Keratinocyte (primary cell): ENCODE results near the gene CD24.

Experiments used
- EZH2 ChIP-seq: IDR thresholded peaks from one replicate; pipeline ENCODE4 v1.6.1; 2012; ENCODE audit warnings: inconsistent platforms, mild to moderate bottlenecking, low read length, moderate library complexity
- TF ChIP-seq, protein P1 (sequence below), 3 experiments: IDR thresholded peaks in 1 of 3; conservative IDR thresholded peaks in 1 of 3; optimal IDR thresholded peaks in 1 of 3; 2 replicates in 2 of 3; 3 replicates in 1 of 3; pipeline versions ENCODE3 to v1.5.1; 2011; ENCODE audit warnings: low read length in 3 of 3, mild to moderate bottlenecking in 3 of 3, moderate library complexity in 2 of 3, control low read depth in 1 of 3, inconsistent platforms in 1 of 3; ENCODE audit not compliant: insufficient read depth in 2 of 3; ENCODE audit errors: extremely low read depth in 1 of 3

DNA sequence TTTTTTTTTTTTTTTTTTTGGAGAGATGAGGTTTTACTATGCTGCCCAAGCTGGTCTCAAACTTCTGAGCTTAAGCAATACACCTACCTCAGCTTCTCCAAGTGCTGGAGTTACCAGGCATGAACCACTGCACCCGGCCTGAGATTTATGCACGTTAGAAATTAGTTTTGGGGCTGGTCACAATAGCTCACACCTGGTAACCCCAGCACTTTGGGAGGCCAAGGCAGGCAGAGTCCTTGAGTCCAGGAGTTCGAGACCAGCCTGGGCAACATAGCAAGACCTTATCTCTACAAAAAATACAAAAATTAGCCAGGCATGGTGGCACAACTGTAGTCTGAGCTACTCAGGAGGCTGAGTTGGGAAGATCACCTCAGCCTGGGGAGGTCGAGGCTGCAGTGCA is 51.9 kb downstream of the CD24 start:
- TF ChIP-seq, protein P1, sequence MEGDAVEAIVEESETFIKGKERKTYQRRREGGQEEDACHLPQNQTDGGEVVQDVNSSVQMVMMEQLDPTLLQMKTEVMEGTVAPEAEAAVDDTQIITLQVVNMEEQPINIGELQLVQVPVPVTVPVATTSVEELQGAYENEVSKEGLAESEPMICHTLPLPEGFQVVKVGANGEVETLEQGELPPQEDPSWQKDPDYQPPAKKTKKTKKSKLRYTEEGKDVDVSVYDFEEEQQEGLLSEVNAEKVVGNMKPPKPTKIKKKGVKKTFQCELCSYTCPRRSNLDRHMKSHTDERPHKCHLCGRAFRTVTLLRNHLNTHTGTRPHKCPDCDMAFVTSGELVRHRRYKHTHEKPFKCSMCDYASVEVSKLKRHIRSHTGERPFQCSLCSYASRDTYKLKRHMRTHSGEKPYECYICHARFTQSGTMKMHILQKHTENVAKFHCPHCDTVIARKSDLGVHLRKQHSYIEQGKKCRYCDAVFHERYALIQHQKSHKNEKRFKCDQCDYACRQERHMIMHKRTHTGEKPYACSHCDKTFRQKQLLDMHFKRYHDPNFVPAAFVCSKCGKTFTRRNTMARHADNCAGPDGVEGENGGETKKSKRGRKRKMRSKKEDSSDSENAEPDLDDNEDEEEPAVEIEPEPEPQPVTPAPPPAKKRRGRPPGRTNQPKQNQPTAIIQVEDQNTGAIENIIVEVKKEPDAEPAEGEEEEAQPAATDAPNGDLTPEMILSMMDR (optimal IDR thresholded peaks at IDR 0.05 in 1 of 3, IDR thresholded peaks at IDR 0.05 in 1 of 3, conservative IDR thresholded peaks at IDR 0.05 in 1 of 3; ENCODE audit: extremely low read depth in 1 of 3, insufficient read depth in 2 of 3, low read length in 3 of 3), result no peak
- TF ChIP-seq EZH2, result no peak
